Vagina (tissue), 2 donors: Measurements from ENCODE around the gene TECTA.

Experiments
- POLR2AphosphoS5 ChIP-seq, 2 donors: sonication (generic); formaldehyde crosslinking; IDR thresholded peaks; one replicate each; pipeline ENCODE4 v1.9.0; 2017; ENCODE audit warnings: antibody characterized with exemption in 2 of 2, mild to moderate bottlenecking in 2 of 2, low read depth in 1 of 2; ENCODE audit not compliant: insufficient read depth in 1 of 2
- TF ChIP-seq, protein P1 (sequence below), 3 experiments: fragments of 450-650 bp in 2 of 3; fragments of 200-600 bp in 1 of 3; sonication (generic) in 1 of 3; IDR thresholded peaks; one replicate each; pipeline ENCODE4 v1.5.1; 2017 to 2019; ENCODE audit warnings: antibody characterized with exemption in 3 of 3, mild to moderate bottlenecking in 2 of 3, moderate library complexity in 2 of 3

DNA sequence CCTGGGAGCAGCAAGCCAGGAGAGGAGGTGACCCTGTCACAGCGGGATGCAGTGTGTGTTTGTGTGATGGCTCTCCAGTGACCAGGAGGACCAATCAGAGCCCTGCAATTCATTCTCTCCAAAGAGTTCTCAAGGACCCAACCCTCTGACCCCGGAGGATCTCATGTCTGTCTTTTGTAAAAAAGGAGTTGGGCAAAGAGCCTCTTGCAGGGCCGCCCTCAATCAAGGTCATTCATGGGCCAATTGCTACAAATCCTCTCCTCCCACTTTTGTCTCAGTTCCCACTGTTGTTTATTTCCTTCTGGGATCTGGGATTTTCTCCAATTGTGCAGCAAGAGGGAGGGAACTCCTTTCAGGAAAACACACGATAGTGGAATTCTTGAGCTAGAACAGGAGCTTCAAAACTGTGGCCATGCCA is 4.0 kb downstream of the TECTA start:
- TF ChIP-seq, protein P1, sequence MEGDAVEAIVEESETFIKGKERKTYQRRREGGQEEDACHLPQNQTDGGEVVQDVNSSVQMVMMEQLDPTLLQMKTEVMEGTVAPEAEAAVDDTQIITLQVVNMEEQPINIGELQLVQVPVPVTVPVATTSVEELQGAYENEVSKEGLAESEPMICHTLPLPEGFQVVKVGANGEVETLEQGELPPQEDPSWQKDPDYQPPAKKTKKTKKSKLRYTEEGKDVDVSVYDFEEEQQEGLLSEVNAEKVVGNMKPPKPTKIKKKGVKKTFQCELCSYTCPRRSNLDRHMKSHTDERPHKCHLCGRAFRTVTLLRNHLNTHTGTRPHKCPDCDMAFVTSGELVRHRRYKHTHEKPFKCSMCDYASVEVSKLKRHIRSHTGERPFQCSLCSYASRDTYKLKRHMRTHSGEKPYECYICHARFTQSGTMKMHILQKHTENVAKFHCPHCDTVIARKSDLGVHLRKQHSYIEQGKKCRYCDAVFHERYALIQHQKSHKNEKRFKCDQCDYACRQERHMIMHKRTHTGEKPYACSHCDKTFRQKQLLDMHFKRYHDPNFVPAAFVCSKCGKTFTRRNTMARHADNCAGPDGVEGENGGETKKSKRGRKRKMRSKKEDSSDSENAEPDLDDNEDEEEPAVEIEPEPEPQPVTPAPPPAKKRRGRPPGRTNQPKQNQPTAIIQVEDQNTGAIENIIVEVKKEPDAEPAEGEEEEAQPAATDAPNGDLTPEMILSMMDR (IDR thresholded peaks at IDR 0.05), result no peak
- TF ChIP-seq POLR2AphosphoS5 (IDR thresholded peaks at IDR 0.05; ENCODE audit: insufficient read depth in 1 of 2, low read depth in 1 of 2), result peak in 1 of 2 donors; percentile 72
